SH-SY5Y (cell line): ENCODE measurements around the gene WDR93.

Experiments used
- GATA2 ChIP-seq: IDR thresholded peaks from 2 replicates; pipeline ENCODE4 v1.6.1; 2011; ENCODE audit warnings: mild to moderate bottlenecking, low read depth, low read length
- GATA3 ChIP-seq: IDR thresholded peaks from 2 replicates; pipeline ENCODE4 v1.6.1; 2011; ENCODE audit warnings: low read depth, mild to moderate bottlenecking, low read length, moderate library complexity

DNA sequence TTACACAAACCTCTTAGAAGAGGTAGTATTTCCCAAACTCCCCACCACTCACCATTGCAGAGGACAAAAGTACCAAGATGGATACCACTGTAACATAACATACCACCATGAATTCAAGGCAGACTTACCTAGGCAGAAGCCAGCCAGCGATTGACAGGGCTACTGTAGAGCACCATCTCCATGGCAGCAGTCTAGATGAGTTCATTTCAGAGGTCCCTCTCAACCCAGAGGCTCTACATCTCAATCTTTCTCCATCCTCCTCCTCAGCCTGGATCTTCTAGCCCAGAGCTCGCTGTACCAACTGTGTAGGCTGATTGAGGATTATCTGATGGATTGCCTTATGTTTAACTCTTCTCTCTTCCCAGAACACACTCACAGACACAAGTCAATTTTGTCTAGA lies 9.5 kb upstream of the WDR93 start:
- TF ChIP-seq GATA2 (no peak), GATA3 (no peak)
